MM.1S (cell line): ENCODE data around the gene OR51E2.

Experiments
- EZH2 ChIP-seq: fragments of 300-600 bp; sonication (generic); optimal IDR thresholded peaks from 2 replicates; pipeline ENCODE3; 2017; ENCODE audit warnings: low read depth, mild to moderate bottlenecking, antibody characterized with exemption, low read length, mixed read lengths
- EZH2phosphoT487 ChIP-seq: fragments of 300-600 bp; sonication (generic); IDR thresholded peaks from 2 replicates; pipeline ENCODE4 v1.6.1; 2018; ENCODE audit warnings: antibody characterized with exemption, low read length
- TF ChIP-seq, protein P1 (sequence below): fragments of 300-600 bp; sonication (generic); IDR thresholded peaks from 2 replicates; pipeline ENCODE4 v1.5.1; 2016; ENCODE audit warnings: antibody characterized with exemption, low read length, mixed read lengths

DNA sequence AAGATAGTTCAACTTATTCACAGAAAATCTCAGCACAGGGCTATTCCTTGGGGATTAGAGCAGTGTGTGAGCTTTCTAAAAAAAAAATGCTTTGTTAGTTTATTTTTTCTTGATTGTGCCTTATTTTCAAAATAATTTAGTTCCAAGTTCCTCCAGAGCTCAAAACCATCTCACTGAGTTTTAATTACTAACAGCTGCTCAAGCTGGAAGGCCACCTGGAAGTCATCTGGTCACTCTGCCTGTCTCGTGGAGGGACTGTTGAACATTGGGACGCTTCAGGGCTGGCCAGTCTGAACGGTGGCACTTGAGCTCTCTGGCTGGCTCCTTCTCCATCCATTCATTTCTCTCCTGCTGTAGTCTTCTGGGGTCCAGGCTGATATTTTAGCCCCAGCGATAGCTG lies 49.9 kb downstream of the OR51E2 start:
- TF ChIP-seq, protein P1, sequence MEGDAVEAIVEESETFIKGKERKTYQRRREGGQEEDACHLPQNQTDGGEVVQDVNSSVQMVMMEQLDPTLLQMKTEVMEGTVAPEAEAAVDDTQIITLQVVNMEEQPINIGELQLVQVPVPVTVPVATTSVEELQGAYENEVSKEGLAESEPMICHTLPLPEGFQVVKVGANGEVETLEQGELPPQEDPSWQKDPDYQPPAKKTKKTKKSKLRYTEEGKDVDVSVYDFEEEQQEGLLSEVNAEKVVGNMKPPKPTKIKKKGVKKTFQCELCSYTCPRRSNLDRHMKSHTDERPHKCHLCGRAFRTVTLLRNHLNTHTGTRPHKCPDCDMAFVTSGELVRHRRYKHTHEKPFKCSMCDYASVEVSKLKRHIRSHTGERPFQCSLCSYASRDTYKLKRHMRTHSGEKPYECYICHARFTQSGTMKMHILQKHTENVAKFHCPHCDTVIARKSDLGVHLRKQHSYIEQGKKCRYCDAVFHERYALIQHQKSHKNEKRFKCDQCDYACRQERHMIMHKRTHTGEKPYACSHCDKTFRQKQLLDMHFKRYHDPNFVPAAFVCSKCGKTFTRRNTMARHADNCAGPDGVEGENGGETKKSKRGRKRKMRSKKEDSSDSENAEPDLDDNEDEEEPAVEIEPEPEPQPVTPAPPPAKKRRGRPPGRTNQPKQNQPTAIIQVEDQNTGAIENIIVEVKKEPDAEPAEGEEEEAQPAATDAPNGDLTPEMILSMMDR, result no peak
- TF ChIP-seq EZH2phosphoT487 (no peak), EZH2 (no peak)
